K562 (cell line): ENCODE data around the gene PLXNA3. TPM values are rescaled to one million over a fixed set of nuclear protein-coding genes. Genes with fewer than 3 reads are reported as not detected.

ENCODE experiments used
- FOS ChIP-seq: IDR thresholded peaks from 3 replicates; pipeline ENCODE4 v1.6.1; 2011; ENCODE audit not compliant: insufficient read length; ENCODE audit errors: extremely low read depth
- ZNF217 ChIP-seq: sonication (generic); formaldehyde crosslinking; IDR thresholded peaks from 2 replicates; pipeline ENCODE4 v1.8.0; 2022; ENCODE audit warnings: mild to moderate bottlenecking, missing genetic modification reagents
- polyA plus RNA-seq, 8 experiments: library from polyadenylated mRNA; depleted of rRNA in 4 of 8; stranded (reverse) in 5 of 8; unstranded in 3 of 8; fragments of >200 nt; fragmentation: Nextera tagmentation in 2 of 8; fragmentation: Illumina TruSeq in 1 of 8; extraction: Ambion mirVana in 2 of 8; extraction: Trizol in 1 of 8; gene quantifications; 2 replicates each; pipeline versions ENCODE4 v1.2.1 to v1.2.3, GENCODE V29; 2011 to 2014; ENCODE audit warnings: inconsistent platforms in 1 of 8, missing spikeins in 1 of 8
- total RNA-seq, 7 experiments: library from RNA; depleted of rRNA in 6 of 7; stranded (reverse); fragments of >200 nt in 6 of 7; fragmentation: Illumina TruSeq in 2 of 7; extraction: Trizol in 2 of 7; gene quantifications; 2 replicates each; pipeline versions ENCODE4 v1.2.1 to v1.2.3, GENCODE V29; 2011 to 2021; ENCODE audit warnings: low replicate concordance in 1 of 7
- TF ChIP-seq, protein P1 (sequence below): fragments of 150-350 bp; IDR thresholded peaks from 2 replicates; pipeline ENCODE4 v1.6.1; 2014; ENCODE audit warnings: low read depth, mild to moderate bottlenecking, low read length, borderline replicate concordance
- TF ChIP-seq, protein P2 (sequence below): fragments of 450-650 bp; IDR thresholded peaks from 2 replicates; pipeline ENCODE4 v1.6.1; 2016; ENCODE audit warnings: low read depth

Gene PLXNA3
- total and polyA plus RNA-seq, 9 of the 15 experiments (the other 6 are each of a cell fraction or from before 2014, with no cell fraction given) = 0.32 to 47.8 (median 7.5) TPM

DNA sequence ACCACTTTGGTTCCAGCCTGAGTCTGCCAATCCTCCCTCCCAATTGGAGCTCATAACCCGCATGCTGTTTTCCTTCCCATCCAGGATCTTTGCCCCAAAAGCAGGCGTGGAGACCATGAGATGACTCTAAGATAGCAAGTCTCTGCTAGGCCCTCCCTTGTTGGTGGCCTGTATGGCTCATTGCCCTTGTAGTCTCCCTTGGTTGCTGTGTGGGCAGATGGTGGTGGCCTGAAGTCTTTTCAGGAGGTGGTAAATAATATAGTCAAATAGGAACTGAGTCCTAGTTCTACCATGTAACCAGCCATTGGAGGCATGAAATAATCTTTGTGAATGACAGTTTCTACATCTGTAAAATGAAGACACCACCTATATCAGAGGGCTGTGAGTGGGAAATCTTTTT is 28.4 kb upstream of the PLXNA3 start (continued):
- TF ChIP-seq, protein P1, sequence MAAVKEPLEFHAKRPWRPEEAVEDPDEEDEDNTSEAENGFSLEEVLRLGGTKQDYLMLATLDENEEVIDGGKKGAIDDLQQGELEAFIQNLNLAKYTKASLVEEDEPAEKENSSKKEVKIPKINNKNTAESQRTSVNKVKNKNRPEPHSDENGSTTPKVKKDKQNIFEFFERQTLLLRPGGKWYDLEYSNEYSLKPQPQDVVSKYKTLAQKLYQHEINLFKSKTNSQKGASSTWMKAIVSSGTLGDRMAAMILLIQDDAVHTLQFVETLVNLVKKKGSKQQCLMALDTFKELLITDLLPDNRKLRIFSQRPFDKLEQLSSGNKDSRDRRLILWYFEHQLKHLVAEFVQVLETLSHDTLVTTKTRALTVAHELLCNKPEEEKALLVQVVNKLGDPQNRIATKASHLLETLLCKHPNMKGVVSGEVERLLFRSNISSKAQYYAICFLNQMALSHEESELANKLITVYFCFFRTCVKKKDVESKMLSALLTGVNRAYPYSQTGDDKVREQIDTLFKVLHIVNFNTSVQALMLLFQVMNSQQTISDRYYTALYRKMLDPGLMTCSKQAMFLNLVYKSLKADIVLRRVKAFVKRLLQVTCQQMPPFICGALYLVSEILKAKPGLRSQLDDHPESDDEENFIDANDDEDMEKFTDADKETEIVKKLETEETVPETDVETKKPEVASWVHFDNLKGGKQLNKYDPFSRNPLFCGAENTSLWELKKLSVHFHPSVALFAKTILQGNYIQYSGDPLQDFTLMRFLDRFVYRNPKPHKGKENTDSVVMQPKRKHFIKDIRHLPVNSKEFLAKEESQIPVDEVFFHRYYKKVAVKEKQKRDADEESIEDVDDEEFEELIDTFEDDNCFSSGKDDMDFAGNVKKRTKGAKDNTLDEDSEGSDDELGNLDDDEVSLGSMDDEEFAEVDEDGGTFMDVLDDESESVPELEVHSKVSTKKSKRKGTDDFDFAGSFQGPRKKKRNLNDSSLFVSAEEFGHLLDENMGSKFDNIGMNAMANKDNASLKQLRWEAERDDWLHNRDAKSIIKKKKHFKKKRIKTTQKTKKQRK = no peak
- TF ChIP-seq FOS (no peak), ZNF217 (CRISPR knock-in tag) (no peak)
- TF ChIP-seq, protein P2, sequence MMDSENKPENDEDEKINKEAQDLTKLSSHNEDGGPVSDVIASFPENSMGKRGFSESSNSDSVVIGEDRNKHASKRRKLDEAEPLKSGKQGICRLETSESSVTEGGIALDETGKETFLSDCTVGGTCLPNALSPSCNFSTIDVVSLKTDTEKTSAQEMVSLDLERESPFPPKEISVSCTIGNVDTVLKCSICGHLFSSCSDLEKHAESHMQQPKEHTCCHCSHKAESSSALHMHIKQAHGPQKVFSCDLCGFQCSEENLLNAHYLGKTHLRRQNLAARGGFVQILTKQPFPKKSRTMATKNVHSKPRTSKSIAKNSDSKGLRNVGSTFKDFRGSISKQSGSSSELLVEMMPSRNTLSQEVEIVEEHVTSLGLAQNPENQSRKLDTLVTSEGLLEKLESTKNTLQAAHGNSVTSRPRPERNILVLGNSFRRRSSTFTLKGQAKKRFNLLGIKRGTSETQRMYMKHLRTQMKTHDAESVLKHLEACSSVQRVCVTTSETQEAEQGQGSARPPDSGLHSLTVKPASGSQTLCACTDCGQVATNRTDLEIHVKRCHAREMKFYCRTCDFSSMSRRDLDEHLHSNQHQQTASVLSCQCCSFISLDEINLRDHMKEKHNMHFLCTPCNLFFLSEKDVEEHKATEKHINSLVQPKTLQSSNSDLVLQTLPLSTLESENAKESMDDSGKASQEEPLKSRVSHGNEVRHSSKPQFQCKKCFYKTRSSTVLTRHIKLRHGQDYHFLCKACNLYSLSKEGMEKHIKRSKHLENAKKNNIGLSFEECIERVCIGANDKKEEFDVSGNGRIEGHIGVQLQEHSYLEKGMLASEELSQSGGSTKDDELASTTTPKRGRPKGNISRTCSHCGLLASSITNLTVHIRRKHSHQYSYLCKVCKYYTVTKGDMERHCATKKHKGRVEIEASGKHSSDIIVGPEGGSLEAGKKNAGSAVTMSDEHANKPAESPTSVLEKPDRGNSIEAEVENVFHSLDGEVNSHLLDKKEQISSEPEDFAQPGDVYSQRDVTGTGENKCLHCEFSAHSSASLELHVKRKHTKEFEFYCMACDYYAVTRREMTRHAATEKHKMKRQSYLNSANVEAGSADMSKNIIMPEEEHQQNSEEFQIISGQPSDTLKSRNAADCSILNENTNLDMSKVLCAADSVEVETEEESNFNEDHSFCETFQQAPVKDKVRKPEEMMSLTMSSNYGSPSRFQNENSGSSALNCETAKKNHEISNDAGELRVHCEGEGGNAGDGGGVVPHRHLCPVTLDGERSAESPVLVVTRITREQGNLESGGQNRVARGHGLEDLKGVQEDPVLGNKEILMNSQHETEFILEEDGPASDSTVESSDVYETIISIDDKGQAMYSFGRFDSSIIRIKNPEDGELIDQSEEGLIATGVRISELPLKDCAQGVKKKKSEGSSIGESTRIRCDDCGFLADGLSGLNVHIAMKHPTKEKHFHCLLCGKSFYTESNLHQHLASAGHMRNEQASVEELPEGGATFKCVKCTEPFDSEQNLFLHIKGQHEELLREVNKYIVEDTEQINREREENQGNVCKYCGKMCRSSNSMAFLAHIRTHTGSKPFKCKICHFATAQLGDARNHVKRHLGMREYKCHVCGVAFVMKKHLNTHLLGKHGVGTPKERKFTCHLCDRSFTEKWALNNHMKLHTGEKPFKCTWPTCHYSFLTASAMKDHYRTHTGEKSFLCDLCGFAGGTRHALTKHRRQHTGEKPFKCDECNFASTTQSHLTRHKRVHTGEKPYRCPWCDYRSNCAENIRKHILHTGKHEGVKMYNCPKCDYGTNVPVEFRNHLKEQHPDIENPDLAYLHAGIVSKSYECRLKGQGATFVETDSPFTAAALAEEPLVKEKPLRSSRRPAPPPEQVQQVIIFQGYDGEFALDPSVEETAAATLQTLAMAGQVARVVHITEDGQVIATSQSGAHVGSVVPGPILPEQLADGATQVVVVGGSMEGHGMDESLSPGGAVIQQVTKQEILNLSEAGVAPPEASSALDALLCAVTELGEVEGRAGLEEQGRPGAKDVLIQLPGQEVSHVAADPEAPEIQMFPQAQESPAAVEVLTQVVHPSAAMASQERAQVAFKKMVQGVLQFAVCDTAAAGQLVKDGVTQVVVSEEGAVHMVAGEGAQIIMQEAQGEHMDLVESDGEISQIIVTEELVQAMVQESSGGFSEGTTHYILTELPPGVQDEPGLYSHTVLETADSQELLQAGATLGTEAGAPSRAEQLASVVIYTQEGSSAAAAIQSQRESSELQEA = no peak
